22Rv1 (cell line): ENCODE results near the gene GPR157.

Experiments used
- CTCF ChIP-seq: fragments of 450-650 bp; IDR thresholded peaks from 2 replicates; pipeline ENCODE4 v1.5.1; 2017; ENCODE audit warnings: mild to moderate bottlenecking
- ZFX ChIP-seq: fragments of 450-650 bp; IDR thresholded peaks from 2 replicates; pipeline ENCODE4 v1.6.1; 2017; ENCODE audit warnings: antibody characterized with exemption, borderline replicate concordance

DNA sequence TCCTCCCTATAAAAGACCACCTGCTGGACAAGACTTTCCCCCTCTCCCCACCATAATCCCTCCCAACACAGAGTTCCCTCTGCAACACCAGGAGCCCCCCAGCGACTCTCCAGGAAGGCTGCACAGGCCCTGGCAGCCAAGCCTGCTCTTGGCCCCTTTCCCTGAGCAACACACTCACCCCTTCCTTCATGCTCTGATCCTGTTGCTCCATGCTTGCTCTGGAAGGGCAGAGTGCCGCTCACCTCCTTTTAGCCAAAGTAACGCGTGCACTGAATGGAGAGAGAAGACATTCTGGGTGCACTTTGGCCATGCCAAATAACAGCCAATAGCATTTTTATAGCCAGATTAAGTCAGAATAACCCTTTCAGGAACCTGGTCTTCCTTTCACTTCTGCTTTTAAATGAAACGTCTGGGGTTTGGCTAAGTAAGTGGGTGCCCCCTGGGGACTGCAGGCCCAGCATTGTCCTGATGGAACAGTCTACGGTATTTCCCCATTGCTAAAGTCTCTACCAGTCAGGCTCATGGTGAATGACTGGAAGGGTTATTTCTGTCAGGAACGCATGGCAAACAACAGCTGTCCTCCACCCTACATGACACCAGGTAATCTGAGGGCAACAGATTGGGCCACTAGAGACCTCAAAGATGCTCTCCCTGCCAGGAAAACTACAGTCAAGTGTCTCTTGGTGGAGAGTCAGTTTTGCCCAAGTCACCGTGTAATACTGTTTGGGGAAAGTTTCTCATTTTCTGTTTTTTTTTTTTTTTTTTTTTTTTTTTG lies 59.4 kb downstream of the GPR157 start, which contains the start of gene SLC2A5:
- TF ChIP-seq CTCF (no peak), ZFX (no peak)
